Ectodermal cell (in vitro differentiated cells): ENCODE results near the gene AKR7A2.

Experiments
- H3K27ac ChIP-seq: 2 replicates; pipeline ENCODE4 v1.7.0; 2013; ENCODE audit warnings: mild to moderate bottlenecking, low read depth, low read length; ENCODE audit not compliant: insufficient read depth, poor library complexity, severe bottlenecking
- H3K27me3 ChIP-seq: 2 replicates; pipeline ENCODE4 v1.7.0; 2013; ENCODE audit warnings: mild to moderate bottlenecking, low read length; ENCODE audit not compliant: insufficient read depth, control insufficient read depth, poor library complexity, severe bottlenecking
- H3K36me3 ChIP-seq: one replicate; pipeline ENCODE4 v1.7.0; 2013; ENCODE audit warnings: low read length; ENCODE audit not compliant: control insufficient read depth, insufficient read depth
- H3K4me1 ChIP-seq: one replicate; pipeline ENCODE4 v1.7.0; 2013; ENCODE audit warnings: low read length; ENCODE audit not compliant: control insufficient read depth, insufficient read depth
- H3K4me3 ChIP-seq: 2 replicates; pipeline ENCODE4 v1.7.0; 2013; ENCODE audit warnings: low read depth, low read length, control low read depth; ENCODE audit not compliant: insufficient read depth
- H3K9me3 ChIP-seq: 2 replicates; pipeline ENCODE4 v1.7.0; 2013; ENCODE audit warnings: mild to moderate bottlenecking, low read length, moderate library complexity; ENCODE audit not compliant: control insufficient read depth
- WGBS, 2 experiments: methylation state at CpG; one replicate each; pipeline ENCODE4 v1.1.7; 2013; ENCODE audit warnings: missing lambda C conversion rate in 2 of 2; 5-methylcytosine and 5-hydroxymethylcytosine counted together

AKR7A2 gene

DNA sequence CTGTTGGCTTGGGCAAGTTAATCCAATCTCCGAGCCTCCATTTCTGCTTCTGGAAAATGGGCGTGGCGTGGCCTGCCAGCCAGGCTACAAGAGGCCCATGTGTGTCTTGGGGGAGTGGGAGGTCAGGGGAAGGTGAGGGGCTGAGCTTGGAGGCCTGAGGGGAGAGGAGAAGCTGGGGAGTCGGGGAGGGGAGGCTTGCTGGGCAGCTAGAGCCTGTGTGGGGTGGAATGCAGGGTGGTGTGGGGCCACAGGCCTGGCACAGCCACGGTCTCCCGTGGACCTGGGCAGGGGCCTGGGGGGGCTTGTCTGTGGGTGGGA lies 14.8 kb upstream of the AKR7A2 start:
- 89 to 90% methylated on average over 6 of the region's 6 CpGs for whole genome bisulfite sequencing, 2 experiments
- Histone ChIP-seq H3K27ac (no peak overlapping the region), H3K36me3 (peaks cover 7% of the 10 kb centered on the region), H3K4me1 (no peaks in the 10 kb centered on the region), H3K27me3 (no peaks in the 10 kb centered on the region), H3K9me3 (no peaks in the 10 kb centered on the region), H3K4me3 (no peak overlapping the region)

GRCh38 chr1:19325958-19326747 lies 14.2 kb upstream of the AKR7A2 start:
- Histone ChIP-seq H3K4me3 (no peak overlapping the region), H3K36me3 (peaks cover 7% of the 10 kb centered on the region), H3K27me3 (no peaks in the 10 kb centered on the region), H3K27ac (no peak overlapping the region), H3K4me1 (no peaks in the 10 kb centered on the region), H3K9me3 (no peaks in the 10 kb centered on the region)
- WGBS, 2 experiments = 92 to 94% methylated on average over 32 of the region's 32 CpGs

- WGBS, 2 experiments = 91 to 94% methylated on average over 19 of the region's 19 CpGs
- Histone ChIP-seq H3K4me3 (no peak overlapping the region), H3K4me1 (no peaks in the 10 kb centered on the region), H3K27me3 (no peaks in the 10 kb centered on the region), H3K9me3 (no peaks in the 10 kb centered on the region), H3K36me3 (peaks cover 7% of the 10 kb centered on the region), H3K27ac (no peak overlapping the region)
Measured at GRCh38 chr1:19325368-19325957, 13.5 kb upstream of the AKR7A2 start.

DNA sequence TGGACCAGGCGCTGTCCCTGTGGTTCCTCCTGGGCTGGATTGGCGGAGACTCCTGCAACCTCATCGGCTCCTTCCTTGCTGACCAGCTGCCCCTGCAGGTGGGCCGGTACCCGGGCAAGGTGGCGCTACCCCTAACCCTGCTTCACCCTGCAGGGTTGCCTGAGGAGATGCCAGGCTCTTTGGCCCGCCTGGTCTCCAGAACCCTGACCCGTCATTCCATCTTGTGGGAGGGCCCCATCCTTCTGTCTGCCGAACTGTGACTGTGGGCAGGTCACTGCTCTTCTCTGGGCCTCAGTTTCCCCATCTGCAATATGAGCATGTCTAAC lies 12.7 kb upstream of the AKR7A2 start:
- H3K27me3 ChIP-seq = no peaks in the 10 kb centered on the region
- H3K4me3 ChIP-seq = no peak overlapping the region
- no peak overlapping the region for H3K27ac ChIP-seq
- 94% methylated on average over 9 of the region's 9 CpGs for WGBS, 2 experiments
- no peaks in the 10 kb centered on the region for H3K9me3 ChIP-seq
- no peaks in the 10 kb centered on the region for H3K4me1 ChIP-seq
- H3K36me3 ChIP-seq = peaks cover 7% of the 10 kb centered on the region

DNA sequence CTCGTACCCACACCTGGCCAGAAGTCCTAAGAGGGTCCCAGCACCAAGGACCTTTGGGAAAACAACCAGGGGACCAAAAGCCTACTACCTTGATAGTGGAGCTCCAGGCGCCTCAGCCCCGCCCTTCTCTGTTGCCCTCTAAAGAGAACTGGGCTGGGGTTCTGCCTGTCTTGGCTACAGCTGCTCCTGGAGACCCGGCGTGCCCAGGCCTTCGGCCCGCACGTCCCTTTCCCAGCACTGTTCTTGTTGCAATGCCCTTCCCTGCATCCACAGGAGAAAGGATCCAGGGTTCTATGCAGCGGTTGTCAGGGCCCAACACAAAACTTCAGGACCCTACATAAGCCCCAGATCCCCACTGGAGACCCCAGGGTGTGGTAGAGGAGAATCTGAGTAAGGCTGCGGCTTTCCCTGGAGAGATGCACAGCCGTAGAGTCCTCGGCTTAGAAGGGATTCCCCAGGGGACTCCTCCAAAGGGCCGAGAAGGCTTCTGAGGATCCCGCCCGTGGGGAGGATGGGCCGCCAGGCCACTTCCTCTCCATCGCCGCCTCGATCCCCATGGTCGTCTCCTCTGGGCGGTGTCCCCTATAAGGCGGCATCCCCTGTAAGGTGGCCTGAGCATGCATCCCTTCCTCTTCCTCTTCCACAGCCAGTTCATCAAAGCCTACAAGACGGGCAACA lies 12.2 kb upstream of the AKR7A2 start:
- Histone ChIP-seq H3K9me3 (no peaks in the 10 kb centered on the region), H3K36me3 (peaks cover 7% of the 10 kb centered on the region), H3K27ac (no peak overlapping the region), H3K4me3 (no peak overlapping the region), H3K4me1 (no peaks in the 10 kb centered on the region), H3K27me3 (no peaks in the 10 kb centered on the region)
- 89 to 91% methylated on average over 23 of the region's 23 CpGs for WGBS, 2 experiments

GRCh38 chr1:19322481-19322880 lies 10.5 kb upstream of the AKR7A2 start:
- H3K4me3 ChIP-seq = no peak overlapping the region
- 82 to 83% methylated on average over 10 of the region's 10 CpGs for WGBS, 2 experiments
- H3K27me3 ChIP-seq = no peaks in the 10 kb centered on the region
- peaks cover 7% of the 10 kb centered on the region for H3K36me3 ChIP-seq
- no peak overlapping the region for H3K27ac ChIP-seq
- H3K9me3 ChIP-seq = no peaks in the 10 kb centered on the region
- H3K4me1 ChIP-seq = no peaks in the 10 kb centered on the region

GRCh38 chr1:19321071-19321470 lies 9.1 kb upstream of the AKR7A2 start:
- H3K27me3 ChIP-seq = no peaks in the 10 kb centered on the region
- no peaks in the 10 kb centered on the region for H3K9me3 ChIP-seq
- H3K4me1 ChIP-seq = no peaks in the 10 kb centered on the region
- no peak overlapping the region for H3K4me3 ChIP-seq
- no peak overlapping the region for H3K27ac ChIP-seq
- 87 to 95% methylated on average over 3 of the region's 3 CpGs for WGBS, 2 experiments
- peaks cover 2% of the 10 kb centered on the region for H3K36me3 ChIP-seq

- H3K36me3 ChIP-seq = no peaks in the 10 kb centered on the region
- 90 to 98% methylated on average over 3 of the region's 3 CpGs for WGBS, 2 experiments
- no peaks in the 10 kb centered on the region for H3K9me3 ChIP-seq
Measured at GRCh38 chr1:19319196-19319595, 7.3 kb upstream of the AKR7A2 start.

GRCh38 chr1:19317126-19317910 lies 5.4 kb upstream of the AKR7A2 start:
- WGBS, 2 experiments = 80 to 81% methylated on average over 13 of the region's 13 CpGs
- Histone ChIP-seq H3K36me3 (no peaks in the 10 kb centered on the region), H3K27ac (no peak overlapping the region), H3K4me1 (peaks cover 6% of the 10 kb centered on the region), H3K27me3 (no peaks in the 10 kb centered on the region), H3K9me3 (no peaks in the 10 kb centered on the region), H3K4me3 (no peak overlapping the region)

More at GRCh38 chr1:19319196-19319595, 7.3 kb upstream of the AKR7A2 start:
- Histone ChIP-seq H3K27ac (no peak overlapping the region), H3K4me1 (no peaks in the 10 kb centered on the region), H3K27me3 (no peaks in the 10 kb centered on the region), H3K4me3 (no peak overlapping the region)
